GM13977 (cell line): Measurements from ENCODE around the gene SMCR8.

Experiments
- DNase-seq: peaks from one replicate; pipeline ENCODE4 v3.0.0; 2012; ENCODE audit warnings: low spot score
- in situ Hi-C: fragments of 300-500 bp; cut with MboI; formaldehyde crosslinking; loops from one replicate; pipeline ENCODE4 v1.12.0; 2022; ENCODE audit warnings: low sequenced_read_pairs, low pct_unique_long_range_greater_than_20kb, mixed read lengths, inconsistent platforms; ENCODE audit not compliant: unreplicated experiment
- TF ChIP-seq, protein P1 (sequence below): IDR thresholded peaks from 2 replicates; pipeline ENCODE4 v1.5.1; 2012; ENCODE audit warnings: mild to moderate bottlenecking, control low read depth; ENCODE audit not compliant: insufficient read depth; ENCODE audit errors: extremely low read depth, missing control alignments

SMCR8 gene

DNA sequence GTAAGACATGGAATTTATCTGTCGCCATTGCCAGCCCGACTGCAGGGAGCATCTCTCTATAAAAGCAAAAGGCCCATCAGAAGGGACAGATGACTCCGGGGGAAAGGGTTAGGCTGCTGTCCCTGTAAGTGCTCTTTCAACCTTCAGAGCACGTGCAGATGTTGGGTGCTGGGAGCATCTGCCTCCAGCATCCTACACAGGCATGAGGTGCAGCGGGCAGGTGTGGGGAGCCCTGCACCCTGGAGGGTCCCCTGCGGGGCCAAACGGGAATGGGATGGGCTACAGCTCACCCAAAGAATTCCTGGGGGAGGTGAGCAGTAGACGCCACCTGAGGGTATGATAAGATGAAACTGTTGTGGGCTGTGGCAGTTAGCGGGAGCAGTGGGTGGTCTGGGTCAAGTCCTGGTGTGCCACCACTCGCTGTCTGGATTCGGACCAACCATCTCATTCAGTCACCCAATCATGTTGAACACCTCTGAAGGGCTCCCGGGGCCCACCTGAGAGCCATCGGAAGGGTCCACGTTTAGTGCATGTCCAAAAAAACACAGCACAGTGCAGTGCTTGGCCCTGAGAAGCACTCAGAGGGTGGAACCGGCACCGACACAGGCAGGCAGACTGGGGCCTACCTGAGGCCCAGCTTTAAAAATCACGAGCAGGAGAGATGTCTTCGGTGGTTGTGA, 3.8 kb downstream of the SMCR8 start:
- in situ Hi-C loops, result no loop called here
- TF ChIP-seq, protein P1, sequence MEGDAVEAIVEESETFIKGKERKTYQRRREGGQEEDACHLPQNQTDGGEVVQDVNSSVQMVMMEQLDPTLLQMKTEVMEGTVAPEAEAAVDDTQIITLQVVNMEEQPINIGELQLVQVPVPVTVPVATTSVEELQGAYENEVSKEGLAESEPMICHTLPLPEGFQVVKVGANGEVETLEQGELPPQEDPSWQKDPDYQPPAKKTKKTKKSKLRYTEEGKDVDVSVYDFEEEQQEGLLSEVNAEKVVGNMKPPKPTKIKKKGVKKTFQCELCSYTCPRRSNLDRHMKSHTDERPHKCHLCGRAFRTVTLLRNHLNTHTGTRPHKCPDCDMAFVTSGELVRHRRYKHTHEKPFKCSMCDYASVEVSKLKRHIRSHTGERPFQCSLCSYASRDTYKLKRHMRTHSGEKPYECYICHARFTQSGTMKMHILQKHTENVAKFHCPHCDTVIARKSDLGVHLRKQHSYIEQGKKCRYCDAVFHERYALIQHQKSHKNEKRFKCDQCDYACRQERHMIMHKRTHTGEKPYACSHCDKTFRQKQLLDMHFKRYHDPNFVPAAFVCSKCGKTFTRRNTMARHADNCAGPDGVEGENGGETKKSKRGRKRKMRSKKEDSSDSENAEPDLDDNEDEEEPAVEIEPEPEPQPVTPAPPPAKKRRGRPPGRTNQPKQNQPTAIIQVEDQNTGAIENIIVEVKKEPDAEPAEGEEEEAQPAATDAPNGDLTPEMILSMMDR, result no peak

DNA sequence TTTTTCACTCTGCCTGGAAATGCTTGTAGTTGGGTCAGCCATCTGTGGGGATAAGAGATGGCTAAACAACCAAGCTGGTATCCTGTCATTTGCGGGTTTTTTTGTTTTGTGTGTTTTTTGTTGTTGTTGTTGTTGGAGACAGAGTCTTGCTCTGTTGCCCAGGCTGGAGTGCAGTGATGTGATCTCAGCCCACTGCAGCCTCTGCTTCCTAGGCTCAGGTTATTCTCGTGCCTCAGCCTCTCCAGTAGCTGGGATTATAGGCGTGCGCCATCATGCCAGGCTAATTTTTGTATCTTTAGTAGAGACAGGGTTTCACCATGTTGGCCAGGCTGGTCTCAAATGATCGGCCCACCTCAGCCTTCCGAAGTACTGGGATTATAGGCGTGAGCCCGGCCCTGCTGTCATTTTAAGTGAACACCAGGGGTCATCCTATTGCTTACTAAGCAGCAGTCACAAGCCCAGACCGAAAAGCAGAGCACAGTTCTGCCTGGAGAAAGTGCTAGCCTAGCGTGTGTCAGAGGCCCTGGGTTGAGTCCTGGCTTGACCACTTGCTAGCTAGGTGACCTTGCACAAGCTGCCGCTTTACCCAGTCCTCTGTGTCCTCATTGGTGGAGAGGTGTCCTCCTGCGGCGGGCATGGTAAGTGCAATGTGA, 4.6 kb downstream of the SMCR8 start:
- no peak for DNase-seq
- TF ChIP-seq, protein P1, result peak; percentile 44

More for the DNA sequence above, 3.8 kb downstream of the SMCR8 start:
- no peak for DNase-seq

DNA sequence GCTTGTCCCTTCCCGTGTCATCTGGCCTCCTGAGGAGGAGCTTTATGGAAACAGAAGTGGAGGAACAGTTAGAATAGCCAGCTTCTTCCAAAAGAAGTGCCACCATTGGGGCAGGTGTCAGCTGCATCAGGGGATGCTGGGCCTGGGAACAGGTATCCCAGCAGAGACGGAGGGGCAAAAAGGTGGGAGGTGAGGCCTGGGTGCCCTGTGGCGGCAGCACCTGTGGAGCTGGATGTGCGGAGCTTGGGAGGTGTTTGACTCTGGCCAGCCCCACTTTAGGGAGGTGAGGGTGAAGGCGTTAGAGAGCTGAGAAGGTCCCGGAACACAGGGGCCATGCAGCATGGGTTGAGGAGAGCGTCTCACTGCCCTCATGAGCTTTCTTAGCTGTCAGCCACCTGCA, 5.2 kb downstream of the SMCR8 start:
- DNase-seq, result no peak
- in situ Hi-C loops, result no loop called here
- TF ChIP-seq, protein P1, result no peak

More for the DNA sequence above, 4.6 kb downstream of the SMCR8 start:
- in situ Hi-C loops, result no loop called here

DNA sequence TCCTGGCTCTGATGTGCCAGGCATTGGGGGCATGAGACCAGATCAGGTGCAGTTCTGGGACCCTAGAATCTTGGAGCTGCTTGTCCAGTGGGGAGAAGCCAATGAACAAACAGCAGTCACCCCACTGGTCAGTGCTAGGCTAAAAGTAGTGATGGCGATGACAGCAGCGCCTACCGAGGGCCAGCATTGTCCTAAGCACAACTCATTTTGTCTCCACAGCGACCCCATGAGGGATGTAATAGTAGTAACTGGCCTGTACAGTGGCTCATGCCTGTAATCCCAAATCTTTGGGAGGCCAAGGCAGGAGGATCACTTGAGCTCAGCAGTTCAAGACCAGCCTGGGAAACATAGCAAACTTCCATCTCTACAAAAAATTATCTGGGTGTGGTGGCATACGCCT, 6.2 kb downstream of the SMCR8 start:
- DNase-seq, result no peak
- in situ Hi-C loops, result no loop called here
- TF ChIP-seq, protein P1, result peak; percentile 7

DNA sequence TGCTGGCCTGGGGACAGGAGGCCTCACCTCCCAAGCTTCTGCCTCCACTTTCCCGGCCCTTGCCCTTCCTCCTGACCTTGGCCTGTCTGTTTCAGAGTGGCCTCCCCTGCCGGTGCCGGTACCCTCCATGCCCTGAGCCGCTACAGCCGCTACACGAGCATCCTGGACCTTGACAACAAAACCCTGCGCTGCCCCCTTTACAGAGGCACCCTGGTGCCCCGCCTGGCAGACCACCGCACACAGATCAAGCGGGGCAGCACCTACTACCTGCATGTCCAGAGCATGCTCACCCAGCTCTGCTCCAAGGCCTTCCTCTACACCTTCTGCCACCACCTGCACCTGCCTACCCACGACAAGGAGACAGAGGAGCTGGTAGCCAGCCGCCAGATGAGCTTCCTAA, 7.4 kb downstream of the SMCR8 start:
- TF ChIP-seq, protein P1, result no peak
- in situ Hi-C loops, result no loop called here

DNA sequence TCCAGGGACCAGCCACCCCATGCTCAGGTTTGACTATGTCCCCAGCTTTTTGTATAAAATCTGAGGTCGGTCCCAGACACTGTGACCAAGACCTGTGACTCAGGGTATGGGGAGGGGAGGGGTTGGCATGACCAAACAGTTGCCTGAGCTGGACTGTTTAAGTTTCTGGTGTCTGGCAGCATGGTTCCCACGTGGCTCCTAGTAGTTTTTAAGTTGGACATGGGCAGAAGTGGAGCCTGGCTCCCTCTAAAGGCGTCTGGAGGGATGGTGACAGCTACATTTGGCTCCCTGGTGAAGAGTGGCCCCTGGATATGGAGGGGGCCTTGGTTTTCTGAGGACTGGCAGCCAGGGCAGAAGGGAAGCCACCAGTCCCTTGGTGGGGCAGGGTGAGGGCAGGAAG, 7.9 kb downstream of the SMCR8 start:
- no peak for DNase-seq
- TF ChIP-seq, protein P1, result no peak
- in situ Hi-C loops, result no loop called here

More for the DNA sequence above, 7.4 kb downstream of the SMCR8 start:
- DNase-seq, result no peak
